HuH-7 (cell line): Measurements from ENCODE around the gene DNAJC5G.
A peak's percentile ranks its signal among the peaks of the same experiment; 100 is the strongest.
"Not testable (repeated sequence)": the region's sequence is repeated elsewhere in the genome, so short reads cannot be mapped to it uniquely, and the experiment has no call there.

Experiments used
- DNase-seq: peaks from one replicate; pipeline ENCODE4 v3.0.0; 2011; ENCODE audit warnings: low spot score

Gene DNAJC5G

DNA sequence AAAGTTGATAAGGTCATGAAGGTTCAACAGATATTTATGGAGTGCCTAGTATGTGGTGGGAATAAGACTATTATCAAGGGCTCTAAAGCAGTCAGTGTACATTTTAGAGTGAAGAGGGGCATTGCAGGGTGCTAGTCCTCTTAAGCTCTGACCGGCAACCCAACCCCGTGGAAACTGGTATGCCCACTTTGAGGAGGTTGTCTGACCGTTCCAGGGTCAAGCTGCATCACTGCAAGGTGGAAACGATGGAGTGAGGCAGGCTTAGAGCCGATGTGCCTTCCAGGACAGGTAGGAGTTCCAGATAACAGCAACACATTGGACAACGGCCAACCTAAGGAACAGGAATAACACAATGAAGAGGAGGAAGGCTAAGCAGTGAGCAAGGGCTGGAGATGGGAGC lies 34.4 kb downstream of the DNAJC5G start:
- DNase-seq: no peak

DNA sequence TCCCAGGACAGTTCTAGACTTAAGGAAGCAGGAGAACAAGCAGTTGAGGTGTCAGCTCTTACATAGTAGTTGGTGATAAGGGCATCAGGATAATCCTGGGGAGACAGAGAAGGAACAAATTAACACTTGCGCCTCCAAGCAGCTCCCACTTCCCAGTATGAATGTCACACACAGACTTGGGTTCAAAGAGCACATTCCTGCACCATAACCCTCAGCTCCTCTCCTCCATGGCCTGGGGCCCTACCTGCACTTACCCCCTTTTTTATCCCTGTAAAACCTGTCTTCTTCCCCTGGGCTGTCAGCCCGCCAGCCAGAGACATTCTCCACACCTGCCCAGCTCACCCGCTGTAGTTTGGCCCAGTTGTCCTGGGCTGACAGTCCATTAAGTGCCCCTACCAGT lies 36.9 kb downstream of the DNAJC5G start:
- no peak for DNase-seq

DNA sequence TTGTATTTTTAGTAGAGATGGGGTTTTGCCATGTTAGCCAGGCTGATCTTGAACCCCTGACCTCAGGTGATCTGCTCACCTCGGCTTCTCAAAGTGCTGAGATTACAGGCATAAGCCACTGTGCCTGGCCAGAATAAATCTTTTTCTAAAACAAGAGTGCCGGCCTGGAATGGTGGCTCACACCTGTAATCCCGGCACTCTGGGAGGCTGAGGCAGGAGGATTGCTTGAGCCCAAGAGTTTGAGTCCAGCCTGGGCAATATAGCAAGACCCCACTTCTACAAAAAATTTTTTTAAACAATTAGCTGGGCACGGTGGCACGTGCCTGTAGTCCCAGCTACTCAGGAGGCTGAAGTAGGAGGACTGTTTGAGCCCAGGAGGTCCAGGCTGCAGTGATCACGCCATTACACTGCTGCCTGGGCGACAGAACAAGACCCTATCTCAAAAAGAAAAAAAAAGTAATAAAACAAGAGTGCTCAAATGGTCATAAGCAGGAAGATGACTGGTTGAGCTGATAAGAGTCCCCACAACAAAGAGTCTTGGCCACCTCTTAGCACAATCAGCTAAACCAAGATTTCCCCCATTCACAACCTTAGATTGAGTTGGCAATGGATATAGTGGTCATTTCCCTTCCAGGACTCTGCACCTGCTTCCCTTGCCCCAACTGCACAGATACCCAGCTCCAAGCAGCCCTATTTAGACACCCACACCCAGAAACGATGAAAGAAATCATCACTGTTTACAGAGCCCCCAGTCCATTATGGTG lies 38.8 kb downstream of the DNAJC5G start:
- no peak for DNase-seq

DNA sequence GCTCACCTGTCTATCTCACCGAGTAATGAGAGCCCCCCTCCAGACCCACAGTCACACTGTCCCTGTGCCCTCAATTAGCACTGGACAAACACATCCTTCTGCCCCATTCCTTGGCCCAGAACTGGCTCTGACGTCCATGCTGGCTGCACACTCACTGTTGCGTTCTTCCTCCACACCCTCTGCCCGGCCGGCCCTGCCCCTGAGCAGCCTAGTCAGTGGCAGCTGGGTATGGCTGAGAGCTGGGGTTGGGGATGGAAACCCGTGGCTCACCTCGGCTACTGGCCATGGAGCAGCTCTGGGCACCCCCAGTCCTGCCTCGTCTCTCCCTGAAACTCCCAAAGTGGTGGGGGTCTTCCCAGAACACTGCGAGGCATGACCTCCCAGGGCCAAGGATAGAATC lies 39.5 kb downstream of the DNAJC5G start:
- no peak for DNase-seq

DNA sequence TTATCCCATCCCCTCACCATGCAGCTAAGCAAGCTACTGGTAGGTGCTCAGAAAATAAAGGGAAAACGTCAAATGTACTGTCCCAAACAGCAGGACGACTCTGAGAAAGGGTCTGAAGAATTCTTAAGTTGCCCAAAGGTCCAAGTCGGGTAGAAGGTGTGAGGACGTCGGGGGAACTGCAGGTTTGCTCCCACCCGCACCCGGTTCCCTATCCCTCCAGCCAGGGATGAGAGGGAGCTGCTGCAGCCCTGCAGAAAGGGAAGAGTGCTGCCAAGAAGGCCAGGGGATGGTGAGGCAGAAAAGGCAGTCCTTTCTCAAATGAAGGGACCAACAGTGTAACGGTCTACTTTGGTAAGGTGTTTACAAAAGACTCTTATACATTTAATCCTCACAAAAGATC lies 39.9 kb downstream of the DNAJC5G start:
- DNase-seq: no peak

DNA sequence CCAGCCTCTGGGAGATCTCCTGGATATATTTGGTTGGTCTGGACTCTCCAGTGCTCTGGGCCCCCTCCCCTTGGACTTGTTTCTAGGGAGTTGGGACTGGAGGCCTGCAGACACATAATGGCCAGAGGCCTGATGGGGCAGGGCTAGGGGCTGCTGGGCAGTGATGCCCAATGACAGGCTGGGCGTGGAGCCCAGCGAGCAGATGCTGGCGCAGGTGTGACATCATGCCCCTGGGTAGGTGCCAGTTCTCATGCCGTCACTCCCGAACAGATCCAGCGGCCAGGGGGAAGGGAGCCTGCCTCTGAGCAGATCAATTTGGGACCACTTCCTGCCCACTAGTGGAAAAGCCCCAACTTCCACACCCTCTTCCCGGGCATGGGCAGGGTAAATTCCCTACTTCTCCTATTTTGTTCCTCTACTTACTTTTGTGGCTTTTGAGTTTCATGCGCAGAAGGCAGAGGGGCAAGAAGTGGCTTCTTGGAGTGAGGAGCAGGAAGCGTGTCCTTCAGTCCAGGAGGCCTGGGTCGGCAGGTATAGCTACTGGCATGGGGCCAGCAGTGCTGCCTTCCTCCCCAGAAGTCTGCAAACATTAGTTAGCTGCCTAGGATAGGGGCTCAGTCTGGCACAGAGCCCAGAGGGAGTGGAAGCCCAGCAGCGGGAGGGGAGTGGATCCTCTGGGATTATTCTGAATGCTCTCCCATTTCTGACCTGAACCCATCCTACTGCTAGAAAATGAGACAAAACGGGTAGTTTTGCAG lies 41.6 kb downstream of the DNAJC5G start:
- no peak for DNase-seq

DNA sequence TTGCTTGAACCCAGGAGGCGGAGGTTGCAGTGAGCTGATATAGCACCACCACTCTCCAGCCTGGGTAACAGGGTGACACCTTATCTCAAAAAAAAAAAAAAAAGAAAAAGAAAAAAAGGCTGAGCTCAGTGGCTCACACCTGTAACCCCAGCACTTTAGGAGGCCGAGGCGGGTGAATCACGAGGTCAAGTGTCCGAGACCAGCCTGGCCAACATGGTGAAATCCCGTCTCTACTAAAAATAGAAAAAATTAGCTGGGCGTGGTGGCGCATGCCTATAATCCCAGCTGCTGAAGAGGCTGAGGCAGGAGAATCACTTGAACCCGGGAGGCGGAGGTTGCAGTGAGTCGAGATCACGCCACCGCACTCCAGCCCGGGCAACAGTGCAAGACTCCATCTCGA lies 44.6 kb downstream of the DNAJC5G start:
- DNase-seq: not testable (repeated sequence)

DNA sequence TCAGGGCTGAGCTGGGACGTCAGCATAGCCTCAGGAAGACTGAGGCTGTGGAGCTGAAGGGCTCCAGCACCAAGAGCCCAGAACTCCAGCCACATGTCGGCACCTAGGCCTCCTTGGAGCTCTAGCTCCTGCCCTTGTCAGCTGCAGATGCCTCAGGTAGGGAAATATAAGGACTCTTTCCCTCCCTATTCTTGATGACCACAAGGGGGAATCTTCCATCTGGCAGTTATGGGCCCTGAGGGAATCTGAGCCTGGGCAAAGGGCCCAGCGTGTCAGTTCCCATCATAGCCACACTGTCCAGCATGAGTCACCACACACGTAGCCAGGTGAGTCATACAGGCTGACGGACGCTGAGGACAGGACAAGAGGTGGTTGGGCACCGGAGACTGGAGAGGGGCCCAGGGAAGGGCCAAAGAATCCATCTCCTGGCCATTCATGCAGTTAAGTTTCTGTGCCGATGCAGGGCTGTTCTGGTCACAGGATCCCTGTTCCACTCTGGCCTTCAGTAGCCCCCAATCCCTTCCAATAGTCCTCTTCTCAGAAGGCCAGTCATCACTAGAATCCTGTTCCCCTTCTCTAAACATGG lies 45.8 kb downstream of the DNAJC5G start:
- DNase-seq: peak; percentile 74

DNA sequence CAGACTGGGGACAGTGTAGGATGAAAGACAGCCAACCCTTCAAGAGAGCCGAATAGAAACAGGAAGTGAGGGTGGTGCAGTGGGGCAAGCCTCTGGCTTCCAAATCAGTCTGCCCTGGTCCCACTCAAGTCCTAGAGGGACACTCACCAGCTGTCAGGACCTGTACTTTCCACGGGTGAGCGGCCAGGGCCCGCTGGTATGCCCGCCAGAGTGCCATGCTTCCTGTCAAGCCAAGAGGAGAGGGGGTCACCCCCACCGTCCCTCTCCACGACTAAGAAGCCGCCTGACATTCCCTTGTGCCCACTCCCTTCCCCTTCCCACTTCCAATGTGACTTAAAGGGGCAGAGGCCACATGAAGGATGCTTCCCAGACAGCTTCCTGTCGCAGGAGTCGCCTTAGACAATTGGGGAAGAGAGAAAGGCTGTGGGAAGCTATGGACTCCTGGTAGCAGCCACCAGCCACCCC lies 47.1 kb downstream of the DNAJC5G start:
- DNase-seq: no peak

DNA sequence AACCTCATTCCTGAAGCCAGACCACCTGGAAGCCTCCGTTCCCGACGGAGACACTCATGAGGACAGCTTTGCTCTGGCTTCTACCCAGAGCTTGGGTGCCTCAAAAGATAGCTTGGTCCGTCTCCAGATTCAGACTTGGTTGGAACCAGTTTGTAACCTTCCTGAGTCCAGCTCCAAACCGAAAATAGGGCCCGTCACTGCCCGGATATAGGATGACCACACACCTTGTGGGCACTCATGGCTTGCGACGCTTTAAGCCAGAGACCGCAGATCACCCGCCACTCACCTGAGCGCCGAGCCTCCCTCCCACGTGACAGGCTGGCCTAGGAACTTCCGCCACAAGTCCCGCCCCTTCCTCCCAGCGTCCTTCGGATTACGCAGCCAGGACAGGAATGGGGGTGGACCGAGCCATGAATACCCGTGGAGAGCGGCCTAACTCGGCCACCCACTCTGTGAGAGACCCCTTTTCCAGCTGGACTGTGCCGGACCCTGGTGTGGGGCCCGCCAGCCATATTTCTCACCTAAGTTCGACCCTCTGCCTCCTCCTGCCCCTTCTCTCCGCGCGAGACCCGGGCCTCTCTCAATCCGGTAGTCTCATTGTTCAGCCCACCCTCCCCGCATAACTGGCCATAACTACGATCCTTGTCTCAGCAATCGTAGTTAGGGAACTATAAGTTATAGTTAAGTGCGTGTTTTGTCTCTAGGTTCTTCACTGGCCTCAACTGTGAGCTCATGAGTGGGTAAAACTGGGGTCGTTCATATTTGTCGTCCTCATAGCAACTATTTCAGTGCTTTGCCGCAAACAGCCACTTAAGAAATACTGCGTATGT lies 47.7 kb downstream of the DNAJC5G start, which contains the start of gene MPV17:
Gene MPV17, minus strand, starts transcription at position 332 of the 830 bp plus-strand sequence. CDS start 580 bp downstream, outside the sequence.
- peak; percentile 93 for DNase-seq

DNA sequence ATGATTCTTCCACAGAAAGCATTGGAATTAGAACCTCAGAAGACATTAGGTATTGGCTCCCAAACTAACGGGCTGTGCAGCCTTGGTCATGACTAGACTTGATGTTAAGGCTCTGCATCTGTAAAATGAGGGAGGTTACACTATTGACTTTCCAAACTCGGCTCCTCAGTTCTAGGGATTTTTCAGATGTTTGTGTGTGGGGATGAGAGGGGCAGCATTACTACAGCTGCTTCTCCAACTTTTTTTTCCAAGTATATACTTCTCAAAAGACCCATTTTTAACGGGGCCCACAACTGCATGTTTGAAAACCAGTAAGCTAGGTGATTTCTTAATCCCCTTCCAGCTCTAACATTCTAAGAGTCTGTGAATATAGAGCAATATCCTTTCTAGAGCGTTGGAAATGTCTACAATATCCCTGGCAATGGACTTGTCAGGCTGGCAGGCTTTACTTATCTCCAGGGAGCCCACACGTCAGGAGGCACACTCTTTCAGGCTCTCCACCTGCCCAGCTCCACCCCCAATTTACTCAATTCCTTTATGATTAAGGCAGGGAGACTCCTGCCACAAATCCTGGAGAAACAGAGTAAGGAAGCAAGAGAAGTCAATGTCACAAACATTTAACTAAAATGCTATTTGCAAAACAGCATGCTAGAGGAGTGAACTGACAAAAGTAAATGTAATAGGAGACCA lies 48.5 kb downstream of the DNAJC5G start:
- no peak for DNase-seq

DNA sequence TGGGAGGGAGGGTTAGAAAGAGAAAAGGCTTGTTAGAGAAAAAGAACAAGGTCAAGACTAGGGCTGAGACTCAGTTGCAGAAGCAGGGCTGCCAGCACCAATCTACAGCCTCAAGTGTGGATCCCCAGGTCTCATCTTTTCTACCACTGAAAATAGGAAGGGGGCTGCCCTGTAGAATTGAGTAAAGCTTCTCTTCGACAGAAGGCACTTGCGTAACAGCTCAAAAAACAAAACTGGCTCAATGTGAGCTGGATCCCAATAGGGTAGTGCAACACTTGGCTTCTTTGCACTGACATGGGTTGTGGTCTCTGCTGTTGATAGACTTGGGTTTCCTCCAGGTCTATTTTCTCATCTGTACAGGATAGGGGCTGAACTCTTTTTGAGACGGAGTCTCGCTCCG lies 49.5 kb downstream of the DNAJC5G start:
- DNase-seq: no peak
